ENCODE data around the gene DNM3. TPM values are rescaled to one million over a fixed set of nuclear protein-coding genes. Genes with fewer than 3 reads are reported as not detected.
"Not testable (repeated sequence)": the region's sequence is repeated elsewhere in the genome, so short reads cannot be mapped to it uniquely, and the experiment has no call there.

Gene DNM3
- total RNA-seq, 6 experiments from 2014 or later, result 0.25 to 0.73 (median 0.39) TPM

- Mint-ChIP-seq H3K27me3 (ENCODE audit: insufficient read depth) (peaks cover 5% of the 10 kb centered on the region; the same call in 1 of the 2 replicates), H3K36me3 (ENCODE audit: low read depth) (no peaks in the 10 kb centered on the region; the same call in 1 of the 2 replicates), H3K9me3 (no peaks in the 10 kb centered on the region), H3K4me3 (no peak overlapping the region), H3K4me1 (ENCODE audit: low read depth) (peaks cover 10% of the 10 kb centered on the region), H3K27ac (no peak overlapping the region)
- TF ChIP-seq CTCF (IDR thresholded peaks at IDR 0.05), result no peak
- DNase-seq, result no peak
These were observed 177.5 kb downstream of the DNM3 start for GRCh38 chr1:172018727-172019311.

GRCh38 chr1:172019976-172020375 is 178.7 kb downstream of the DNM3 start:
- DNase-seq, result no peak
- H3K27me3 Mint-ChIP-seq (ENCODE audit: insufficient read depth), result peaks cover 5% of the 10 kb centered on the region; the same call in 1 of the 2 replicates
- no peak overlapping the region for H3K27ac Mint-ChIP-seq
- TF ChIP-seq CTCF (IDR thresholded peaks at IDR 0.05), result no peak
- H3K4me1 Mint-ChIP-seq (ENCODE audit: low read depth), result peaks cover 13% of the 10 kb centered on the region
- no peaks in the 10 kb centered on the region for H3K9me3 Mint-ChIP-seq
- H3K36me3 Mint-ChIP-seq (ENCODE audit: low read depth), result no peaks in the 10 kb centered on the region; the same call in 1 of the 2 replicates
- H3K4me3 Mint-ChIP-seq, result no peak overlapping the region

- H3K27me3 Mint-ChIP-seq (ENCODE audit: insufficient read depth), result peaks cover 12% of the 10 kb centered on the region; the same call in 1 of the 2 replicates
- H3K9me3 Mint-ChIP-seq, result no peaks in the 10 kb centered on the region
- H3K36me3 Mint-ChIP-seq (ENCODE audit: low read depth), result no peaks in the 10 kb centered on the region
- peaks cover 13% of the 10 kb centered on the region for H3K4me1 Mint-ChIP-seq (ENCODE audit: low read depth)
- H3K4me3 Mint-ChIP-seq, result no peak overlapping the region
- no peak for TF ChIP-seq CTCF (IDR thresholded peaks at IDR 0.05)
- H3K27ac Mint-ChIP-seq, result no peak overlapping the region
- no peak for DNase-seq
These were observed 183.2 kb downstream of the DNM3 start for GRCh38 chr1:172024516-172024915.

GRCh38 chr1:172024944-172025738 is 183.8 kb downstream of the DNM3 start:
- peaks cover 13% of the 10 kb centered on the region for H3K4me1 Mint-ChIP-seq (ENCODE audit: low read depth)
- H3K36me3 Mint-ChIP-seq (ENCODE audit: low read depth); DNase-seq; H3K9me3 Mint-ChIP-seq; H3K4me3 Mint-ChIP-seq; H3K27ac Mint-ChIP-seq; H3K27me3 Mint-ChIP-seq (ENCODE audit: insufficient read depth): not testable (repeated sequence)

- Mint-ChIP-seq H3K9me3 (no peaks in the 10 kb centered on the region), H3K36me3 (ENCODE audit: low read depth) (no peaks in the 10 kb centered on the region), H3K4me3 (peak overlapping the region; percentile 58), H3K27me3 (ENCODE audit: insufficient read depth) (no peaks in the 10 kb centered on the region), H3K27ac (peak overlapping the region; percentile 71), H3K4me1 (ENCODE audit: low read depth) (peaks cover 26% of the 10 kb centered on the region)
- TF ChIP-seq CTCF (IDR thresholded peaks at IDR 0.05), result no peak
- peak; percentile 79 for DNase-seq
These were observed 199.2 kb downstream of the DNM3 start for GRCh38 chr1:172040466-172040865.

- H3K27me3 Mint-ChIP-seq (ENCODE audit: insufficient read depth), result no peaks in the 10 kb centered on the region
- H3K27ac Mint-ChIP-seq, result peak overlapping the region; percentile 71
These were observed 199.8 kb downstream of the DNM3 start for GRCh38 chr1:172041102-172041501.

More at GRCh38 chr1:172041102-172041501, 199.8 kb downstream of the DNM3 start:
- H3K4me1 Mint-ChIP-seq (ENCODE audit: low read depth), result peaks cover 26% of the 10 kb centered on the region
- no peaks in the 10 kb centered on the region for H3K36me3 Mint-ChIP-seq (ENCODE audit: low read depth)
- TF ChIP-seq CTCF (IDR thresholded peaks at IDR 0.05), result no peak
- H3K4me3 Mint-ChIP-seq, result peak overlapping the region; percentile 58; the same call in 1 of the 2 replicates
- no peaks in the 10 kb centered on the region for H3K9me3 Mint-ChIP-seq
- no peak for DNase-seq

Measured in HFFc6 (cell line).